IMR-90 (cell line): Measurements from ENCODE around the gene UTP4. TPM values are rescaled to one million over a fixed set of nuclear protein-coding genes. Genes with fewer than 3 reads are reported as not detected.
A peak's percentile ranks its signal among the peaks of the same experiment; 100 is the strongest.

Experiments used
- ATAC-seq: fragments of 200-7000 bp; cut with Tn5 transposase; 2 replicates; pipeline ENCODE4 v1.9.1; 2020; ENCODE audit warnings: low read depth, mild to moderate bottlenecking, moderate library complexity
- BruUV-seq: library from RNA; stranded (reverse); fragments of 400-500 nt; replicated peaks from 2 replicates; lab custom pipeline; 2021; lab: Mats Ljungman, UMichigan
- CTCF ChIA-PET: fragments of 300-600 bp; formaldehyde crosslinking; extraction: SDS; loops from one replicate; lab custom pipeline; 2021; ENCODE audit warnings: antibody characterized with exemption; lab: Yijun Ruan, JAX
- POLR2A ChIA-PET: fragments of 300-600 bp; sonication (Branson Sonifier 250); formaldehyde crosslinking; loops from one replicate; lab custom pipeline; 2022; ENCODE audit warnings: antibody characterized with exemption; ENCODE audit not compliant: unreplicated experiment; lab: Charles Lee
- DNase-seq: peaks from one replicate; pipeline ENCODE4 v3.0.0; 2013
- H2AFZ ChIP-seq: replicated peaks from 2 replicates; pipeline ENCODE3; 2013; ENCODE audit warnings: low read length, mild to moderate bottlenecking; ENCODE audit not compliant: poor library complexity
- H2AK5ac ChIP-seq: 2 replicates; pipeline ENCODE4 v1.6.1; 2013; ENCODE audit warnings: low read depth, low read length, inconsistent platforms
- H2AK9ac ChIP-seq: replicated peaks from 2 replicates; pipeline ENCODE3; 2013; ENCODE audit warnings: mild to moderate bottlenecking, low read depth, low read length, moderate library complexity; ENCODE audit not compliant: poor library complexity
- H2BK120ac ChIP-seq: 2 replicates; pipeline ENCODE4 v1.6.1; 2013; ENCODE audit warnings: low read depth, low read length, inconsistent platforms
- H2BK15ac ChIP-seq: 3 replicates; pipeline ENCODE4 v1.6.1; 2013; ENCODE audit warnings: low read depth, low read length, inconsistent platforms
- H2BK20ac ChIP-seq: 2 replicates; pipeline ENCODE4 v1.6.1; 2013; ENCODE audit warnings: low read depth, mild to moderate bottlenecking, inconsistent platforms, low read length, moderate library complexity
- H2BK5ac ChIP-seq: 2 replicates; pipeline ENCODE4 v1.6.1; 2013; ENCODE audit warnings: mild to moderate bottlenecking, low read depth, low read length, inconsistent platforms; ENCODE audit not compliant: poor library complexity, severe bottlenecking
- H3K14ac ChIP-seq: replicated peaks from 2 replicates; pipeline ENCODE4 v1.6.1; 2013; ENCODE audit warnings: low read depth, low read length, inconsistent platforms
- H3K18ac ChIP-seq: 2 replicates; pipeline ENCODE4 v1.6.1; 2013; ENCODE audit warnings: low read depth, low read length, control low read depth
- H3K23ac ChIP-seq: 2 replicates; pipeline ENCODE4 v1.6.1; 2013; ENCODE audit warnings: low read depth, low read length, inconsistent platforms
- H3K27ac ChIP-seq: 2 replicates; pipeline ENCODE4 v1.5.1; 2013; ENCODE audit warnings: mild to moderate bottlenecking, control low read depth, low read length; ENCODE audit not compliant: insufficient read depth
- H3K27me3 ChIP-seq: 2 replicates; pipeline ENCODE4 v1.6.1; 2013; ENCODE audit warnings: low read length; ENCODE audit not compliant: control insufficient read depth, insufficient read depth
- H3K36me3 ChIP-seq: 2 replicates; pipeline ENCODE4 v1.6.1; 2013; ENCODE audit warnings: low read length, mixed read lengths; ENCODE audit not compliant: control insufficient read depth, insufficient read depth
- H3K4ac ChIP-seq: 2 replicates; pipeline ENCODE4 v1.6.1; 2013; ENCODE audit warnings: low read depth, low read length, inconsistent platforms
- H3K4me1 ChIP-seq: 2 replicates; pipeline ENCODE4 v1.6.1; 2013; ENCODE audit warnings: low read length, mixed read lengths; ENCODE audit not compliant: control insufficient read depth, insufficient read depth
- H3K4me2 ChIP-seq: 2 replicates; pipeline ENCODE4 v1.6.1; 2013; ENCODE audit warnings: low read depth, mild to moderate bottlenecking, control low read depth, low read length, moderate library complexity
- H3K4me3 ChIP-seq: 2 replicates; pipeline ENCODE4 v1.5.1; 2013; ENCODE audit warnings: low read depth, mild to moderate bottlenecking, control low read depth, low read length, moderate library complexity; ENCODE audit not compliant: insufficient read depth
- H3K56ac ChIP-seq: 2 replicates; pipeline ENCODE4 v1.6.1; 2013; ENCODE audit warnings: low read length, inconsistent platforms; ENCODE audit not compliant: insufficient read depth; ENCODE audit errors: extremely low read depth
- H3K79me1 ChIP-seq, 2 experiments: 2 replicates each; pipeline ENCODE4 v1.6.1; 2013; ENCODE audit warnings: low read length in 2 of 2, inconsistent platforms in 1 of 2, low read depth in 1 of 2
- H3K9ac ChIP-seq: 2 replicates; pipeline ENCODE4 v1.6.1; 2013; ENCODE audit warnings: low read depth, low read length, control low read depth
- H3K9me1 ChIP-seq: 2 replicates; pipeline ENCODE4 v1.6.1; 2013; ENCODE audit warnings: low read length, inconsistent platforms; ENCODE audit not compliant: insufficient read depth
- H3K9me3 ChIP-seq: 2 replicates; pipeline ENCODE4 v1.6.1; 2013; ENCODE audit warnings: low read length; ENCODE audit not compliant: control insufficient read depth, insufficient read depth
- H4K20me1 ChIP-seq: 2 replicates; pipeline ENCODE4 v1.6.1; 2013; ENCODE audit warnings: low read length, inconsistent platforms; ENCODE audit not compliant: insufficient read depth
- H4K5ac ChIP-seq: 2 replicates; pipeline ENCODE4 v1.6.1; 2013; ENCODE audit warnings: mild to moderate bottlenecking, low read depth, low read length, control low read depth
- H4K8ac ChIP-seq, 2 experiments: 2 replicates each; pipeline ENCODE4 v1.6.1; 2013; ENCODE audit warnings: low read depth in 2 of 2, low read length in 2 of 2, control low read depth in 1 of 2, inconsistent platforms in 1 of 2
- H4K91ac ChIP-seq: 2 replicates; pipeline ENCODE4 v1.6.1; 2013; ENCODE audit warnings: low read depth, low read length, inconsistent platforms; ENCODE audit not compliant: insufficient read depth
- BHLHE40 ChIP-seq: fragments of 150-350 bp; IDR thresholded peaks from 2 replicates; pipeline ENCODE4 v1.6.1; 2016; ENCODE audit warnings: mild to moderate bottlenecking, low read depth, low read length
- CEBPB ChIP-seq: IDR thresholded peaks from 2 replicates; pipeline ENCODE4 v1.6.1; 2012; ENCODE audit warnings: low read depth, low read length, improper control_type of control experiment
- CHD1 ChIP-seq: IDR thresholded peaks from 2 replicates; pipeline ENCODE4 v1.6.1; 2012; ENCODE audit warnings: low read depth, low read length, improper control_type of control experiment
- CTCF ChIP-seq: conservative IDR thresholded peaks from 2 replicates; pipeline ENCODE4 v1.5.1; 2012; ENCODE audit warnings: mild to moderate bottlenecking, low read depth, low read length, improper control_type of control experiment
- ELK1 ChIP-seq: fragments of 150-350 bp; IDR thresholded peaks from 2 replicates; pipeline ENCODE4 v1.6.1; 2016; ENCODE audit warnings: low read depth, mild to moderate bottlenecking, low read length, moderate library complexity, borderline replicate concordance
- FOS ChIP-seq: fragments of 150-350 bp; IDR thresholded peaks from 2 replicates; pipeline ENCODE4 v1.6.1; 2016; ENCODE audit warnings: low read depth, low read length
- MAFK ChIP-seq: IDR thresholded peaks from 2 replicates; pipeline ENCODE4 v1.6.1; 2012; ENCODE audit warnings: low read depth, low read length, improper control_type of control experiment
- MAZ ChIP-seq: IDR thresholded peaks from 2 replicates; pipeline ENCODE4 v1.6.1; 2012; ENCODE audit warnings: low read depth, mild to moderate bottlenecking, low read length, improper control_type of control experiment, moderate library complexity, borderline replicate concordance
- MXI1 ChIP-seq: IDR thresholded peaks from 2 replicates; pipeline ENCODE4 v1.6.1; 2012; ENCODE audit warnings: low read depth, mild to moderate bottlenecking, low read length, moderate library complexity, borderline replicate concordance
- NFE2L2 ChIP-seq: fragments of 150-350 bp; IDR thresholded peaks from 2 replicates; pipeline ENCODE4 v1.6.1; 2016; ENCODE audit warnings: low read depth, mild to moderate bottlenecking, low read length
- POLR2A ChIP-seq: IDR thresholded peaks from 2 replicates; pipeline ENCODE4 v1.6.1; 2012; ENCODE audit warnings: mild to moderate bottlenecking, low read depth, low read length
- RAD21 ChIP-seq: IDR thresholded peaks from 2 replicates; pipeline ENCODE4 v1.6.1; 2012; ENCODE audit warnings: low read length, improper control_type of control experiment
- RCOR1 ChIP-seq: IDR thresholded peaks from 2 replicates; pipeline ENCODE4 v1.6.1; 2012; ENCODE audit warnings: mild to moderate bottlenecking, low read length, improper control_type of control experiment; ENCODE audit not compliant: insufficient replicate concordance
- RFX5 ChIP-seq: IDR thresholded peaks from 2 replicates; pipeline ENCODE4 v1.8.0; 2012; ENCODE audit warnings: low read depth, mild to moderate bottlenecking, low read length, moderate library complexity
- SMC3 ChIP-seq: fragments of 150-350 bp; IDR thresholded peaks from 2 replicates; pipeline ENCODE4 v1.6.1; 2016; ENCODE audit warnings: low read depth, mild to moderate bottlenecking, antibody characterized with exemption, low read length, moderate library complexity
- WGBS, 2 experiments: methylation state at CpG; one replicate each; pipeline versions ENCODE4 v1.1.5 to v1.1.7; 2013; ENCODE audit warnings: missing lambda C conversion rate in 2 of 2; ENCODE audit not compliant: insufficient read length in 1 of 2; ENCODE audit errors: extremely low coverage in 2 of 2; 5-methylcytosine and 5-hydroxymethylcytosine counted together
- dilution Hi-C: fragments of 300-500 bp; cut with HindIII; formaldehyde crosslinking; loops from one replicate; pipeline ENCODE4 v1.14.3; 2018; ENCODE audit warnings: low sequenced_read_pairs; ENCODE audit not compliant: unreplicated experiment
- in situ Hi-C: fragments of 300-500 bp; cut with MboI; formaldehyde crosslinking; loops from 3 replicates; pipeline ENCODE4 v1.14.3; 2019; ENCODE audit warnings: low sequenced_read_pairs, inconsistent platforms, mixed read lengths
- intact Hi-C: fragments of 100-400 bp; cut with micrococcal nuclease; formaldehyde crosslinking; loops from 2 replicates; pipeline ENCODE4 v1.10.0; 2022
- polyA plus RNA-seq, 3 experiments: library from polyadenylated mRNA; depleted of rRNA; stranded (reverse); fragments of >200 nt; gene quantifications; 2 replicates each; pipeline ENCODE4 v1.2.3, GENCODE V29; 2012; ENCODE audit warnings: low replicate concordance in 1 of 3
- total RNA-seq: library from RNA; depleted of rRNA; stranded (reverse); fragments of >200 nt; gene quantifications from 2 replicates; pipeline ENCODE4 v1.2.3, GENCODE V29; 2012
- TF ChIP-seq, protein P1 (sequence below): fragments of 150-350 bp; IDR thresholded peaks from 2 replicates; pipeline ENCODE4 v1.6.1; 2017; ENCODE audit warnings: mild to moderate bottlenecking, antibody characterized with exemption, low read length, low read depth

UTP4 gene
- total and polyA plus RNA-seq, 2 of the 4 experiments (the other 2 are of a cell fraction), result 32.1 to 61.8 TPM

GRCh38 chr16:69130461-69130860 lies 2.0 kb upstream of the UTP4 start:
- no peak overlapping the region for H2BK5ac ChIP-seq
- H3K9ac ChIP-seq, result no peak overlapping the region
- intact Hi-C loops (loop anchor here (5.0 kb wide), 1 partner anchor 138 kb away; no protein-coding TSS in a partner anchor), dilution Hi-C loops (no loop called here), in situ Hi-C loops (no loop called here)
- ATAC-seq (no peak), DNase-seq (no peak)
- no peak overlapping the region for H2AFZ ChIP-seq
- no peaks in the 10 kb centered on the region for H3K9me3 ChIP-seq
- peak overlapping the region; percentile 93 for H3K4me2 ChIP-seq
- no peak overlapping the region for H3K4ac ChIP-seq
- no peak overlapping the region for H4K8ac ChIP-seq
- ChIA-PET POLR2A (interaction anchor here (0.6 kb wide), 1 partner anchor 155 kb away, joined by 3 read pairs; no protein-coding TSS in a partner anchor), CTCF (interaction anchor here (1.0 to 1.1 kb wide), 2 partner anchors 229 to 283 kb away, joined by 3 read pairs; no protein-coding TSS in a partner anchor)
- no peaks in the 10 kb centered on the region for H3K4me1 ChIP-seq
- no peaks in the 10 kb centered on the region for H3K27me3 ChIP-seq
- H4K20me1 ChIP-seq, result peaks cover 34% of the 10 kb centered on the region
- H3K4me3 ChIP-seq, result no peak overlapping the region
- no peak for TF ChIP-seq RAD21
- no peak; the same call in 1 of the 2 replicates for TF ChIP-seq POLR2A
- no peak for TF ChIP-seq RFX5
- no peak for TF ChIP-seq CTCF
- TF ChIP-seq MAFK, result no peak
- TF ChIP-seq, protein P1, sequence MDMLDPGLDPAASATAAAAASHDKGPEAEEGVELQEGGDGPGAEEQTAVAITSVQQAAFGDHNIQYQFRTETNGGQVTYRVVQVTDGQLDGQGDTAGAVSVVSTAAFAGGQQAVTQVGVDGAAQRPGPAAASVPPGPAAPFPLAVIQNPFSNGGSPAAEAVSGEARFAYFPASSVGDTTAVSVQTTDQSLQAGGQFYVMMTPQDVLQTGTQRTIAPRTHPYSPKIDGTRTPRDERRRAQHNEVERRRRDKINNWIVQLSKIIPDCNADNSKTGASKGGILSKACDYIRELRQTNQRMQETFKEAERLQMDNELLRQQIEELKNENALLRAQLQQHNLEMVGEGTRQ, result no peak
- TF ChIP-seq BHLHE40, result no peak
- no peak for TF ChIP-seq NFE2L2
- TF ChIP-seq FOS, result no peak
- TF ChIP-seq MXI1, result no peak
- no peak for TF ChIP-seq MAZ
- TF ChIP-seq CHD1, result no peak
- no peak for TF ChIP-seq ELK1
- no peak for TF ChIP-seq SMC3
- no peak for TF ChIP-seq RCOR1
- no peak for TF ChIP-seq CEBPB
- peaks cover 3% of the 10 kb centered on the region for H3K36me3 ChIP-seq
- no peaks in the 10 kb centered on the region; the same call in 1 of the 2 replicates for H3K9me1 ChIP-seq
- no peak overlapping the region for H3K27ac ChIP-seq
- no peak overlapping the region for H2BK15ac ChIP-seq
- H3K79me1 ChIP-seq, result peaks cover 14 to 54% of the 10 kb centered on the region in 2 experiments; a peak in 3 of 4 replicates
- H3K56ac ChIP-seq, result no peak overlapping the region
- H3K14ac ChIP-seq, result no peak overlapping the region
- no peak overlapping the region for H2BK120ac ChIP-seq
- no TSS peak for BruUV-seq
- H2BK20ac ChIP-seq, result no peak overlapping the region
- no peak overlapping the region for H3K18ac ChIP-seq
- no peak overlapping the region; the same call in 1 of the 2 replicates for H3K23ac ChIP-seq
- no peak overlapping the region for H2AK5ac ChIP-seq
- no peak overlapping the region for H2AK9ac ChIP-seq
- H4K5ac ChIP-seq, result no peak overlapping the region
- no peak overlapping the region for H4K91ac ChIP-seq
- no CpG with 5 or more reads among the region's 6 CpGs for WGBS, 2 experiments
